HFFc6 (cell line): ENCODE results near the gene EFEMP2. TPM values are rescaled to one million over a fixed set of nuclear protein-coding genes. Genes with fewer than 3 reads are reported as not detected.

Source experiments
- DNase-seq: peaks from one replicate; pipeline ENCODE4 v3.0.0-alpha.2; 2018
- H3K27ac Mint-ChIP-seq: 2 replicates; pipeline ENCODE4 v1.8.0; 2020; ENCODE audit warnings: mild to moderate bottlenecking, mixed read lengths
- H3K27me3 Mint-ChIP-seq: 2 replicates; pipeline ENCODE4 v1.8.0; 2021; ENCODE audit warnings: mild to moderate bottlenecking, moderate library complexity, mixed read lengths; ENCODE audit not compliant: insufficient read depth
- H3K36me3 Mint-ChIP-seq: 2 replicates; pipeline ENCODE4 v1.8.0; 2021; ENCODE audit warnings: low read depth, mixed read lengths
- H3K4me1 Mint-ChIP-seq: 2 replicates; pipeline ENCODE4 v1.8.0; 2020; ENCODE audit warnings: low read depth, mixed read lengths
- H3K4me3 Mint-ChIP-seq: 2 replicates; pipeline ENCODE4 v1.8.0; 2020; ENCODE audit warnings: mild to moderate bottlenecking, moderate library complexity, mixed read lengths
- H3K9me3 Mint-ChIP-seq: 2 replicates; pipeline ENCODE4 v1.8.0; 2020; ENCODE audit warnings: mild to moderate bottlenecking, mixed read lengths
- CTCF ChIP-seq: fragments of 200-600 bp; sonication (generic); IDR thresholded peaks from 2 replicates; pipeline ENCODE4 v1.5.0; 2021; ENCODE audit warnings: antibody characterized with exemption, mild to moderate bottlenecking
- total RNA-seq, 6 experiments: library from RNA; stranded (reverse); fragmentation: NEBNext Ultra II Directional; extraction: Animal tissue kit (Norgen Biotek cat#: 25700); gene quantifications; 2 replicates in 1 of 6; 3 replicates in 5 of 6; pipeline ENCODE4 v1.2.3, GENCODE V29; 2021

EFEMP2 gene
- total RNA-seq, 6 experiments from 2014 or later, result 318 to 359 (median 329) TPM

GRCh38 chr11:65863889-65864705 is 8.5 kb downstream of the EFEMP2 start:
- Mint-ChIP-seq H3K4me3 (no peak overlapping the region; the same call in 1 of the 2 replicates), H3K27ac (peak overlapping the region; percentile 57; the same call in 1 of the 2 replicates), H3K36me3 (peaks cover 35% of the 10 kb centered on the region), H3K27me3 (peaks cover 19% of the 10 kb centered on the region), H3K4me1 (peaks cover 40% of the 10 kb centered on the region), H3K9me3 (no peaks in the 10 kb centered on the region)
- no peak for DNase-seq
- no peak for TF ChIP-seq CTCF

GRCh38 chr11:65862941-65863888 is 9.4 kb downstream of the EFEMP2 start:
- Mint-ChIP-seq H3K36me3 (peaks cover 26% of the 10 kb centered on the region), H3K4me3 (peak overlapping the region; percentile 92), H3K4me1 (peaks cover 46% of the 10 kb centered on the region)

GRCh38 chr11:65862191-65862735 is 10.3 kb downstream of the EFEMP2 start:
- H3K9me3 Mint-ChIP-seq, result no peaks in the 10 kb centered on the region
- H3K27me3 Mint-ChIP-seq, result peaks cover 18% of the 10 kb centered on the region
- peak overlapping the region; percentile 92 for H3K4me3 Mint-ChIP-seq
- peak overlapping the region; percentile 84 for H3K27ac Mint-ChIP-seq
- H3K36me3 Mint-ChIP-seq, result peaks cover 20% of the 10 kb centered on the region
- TF ChIP-seq CTCF, result no peak
- peaks cover 42% of the 10 kb centered on the region for H3K4me1 Mint-ChIP-seq
- no peak for DNase-seq

More at GRCh38 chr11:65862941-65863888, 9.4 kb downstream of the EFEMP2 start:
- DNase-seq, result no peak
- peak overlapping the region; percentile 84 for H3K27ac Mint-ChIP-seq
- H3K9me3 Mint-ChIP-seq, result no peaks in the 10 kb centered on the region
- H3K27me3 Mint-ChIP-seq, result peaks cover 21% of the 10 kb centered on the region
- no peak for TF ChIP-seq CTCF

GRCh38 chr11:65861533-65862183 is 10.9 kb downstream of the EFEMP2 start:
- peak overlapping the region; percentile 92 for H3K4me3 Mint-ChIP-seq
- H3K27me3 Mint-ChIP-seq, result peaks cover 13% of the 10 kb centered on the region
- TF ChIP-seq CTCF, result no peak
- H3K9me3 Mint-ChIP-seq, result no peaks in the 10 kb centered on the region
- peaks cover 18% of the 10 kb centered on the region for H3K36me3 Mint-ChIP-seq
- peak overlapping the region; percentile 96 for H3K27ac Mint-ChIP-seq
- no peak for DNase-seq
- H3K4me1 Mint-ChIP-seq, result peaks cover 43% of the 10 kb centered on the region

- Mint-ChIP-seq H3K27ac (peak overlapping the region; percentile 96), H3K4me1 (peaks cover 48% of the 10 kb centered on the region)
- DNase-seq, result no peak
Measured at GRCh38 chr11:65861165-65861505, 11.5 kb downstream of the EFEMP2 start.

More at GRCh38 chr11:65861165-65861505, 11.5 kb downstream of the EFEMP2 start:
- peaks cover 19% of the 10 kb centered on the region for H3K27me3 Mint-ChIP-seq
- TF ChIP-seq CTCF, result no peak
- H3K4me3 Mint-ChIP-seq, result peak overlapping the region; percentile 92
- peaks cover 21% of the 10 kb centered on the region for H3K36me3 Mint-ChIP-seq
- no peaks in the 10 kb centered on the region for H3K9me3 Mint-ChIP-seq
